ENCODE measurements around the gene MRPL9.

The MRPL9 gene

GRCh38 chr1:151762941-151763921 lies at the start of gene MRPL9:
Gene MRPL9, minus strand, starts transcription at chr1:151763496. Its CDS starts 17 bp downstream, at chr1:151763479.
- H3K4me3 ChIP-seq, result peak within 1 kb of the TSS; percentile 93
- in situ Hi-C loops (cut with MboI; ENCODE audit: low sequenced_read_pairs), result no loop called here
- peak; percentile 76 to 90 for DNase-seq (ENCODE audit: low spot score in 2 of 2)
- H3K4me1 ChIP-seq, result peaks cover 8% of the 10 kb centered on the region
- H3K9me3 ChIP-seq, result no peaks in the 10 kb centered on the region
- H3K27me3 ChIP-seq (ENCODE audit: low read depth), result no peaks in the 10 kb centered on the region
- peaks cover 27% of the 10 kb centered on the region for H3K36me3 ChIP-seq (replicated peaks)

- no peak for DNase-seq (ENCODE audit: low spot score in 2 of 2)
These were observed 47.9 kb upstream of the MRPL9 start for GRCh38 chr1:151811181-151811580.

GRCh38 chr1:151809985-151810556 lies 46.8 kb upstream of the MRPL9 start:
- Histone ChIP-seq H3K4me1 (peaks cover 20% of the 10 kb centered on the region), H3K9me3 (no peaks in the 10 kb centered on the region), H3K36me3 (replicated peaks) (no peaks in the 10 kb centered on the region), H3K4me3 (no peak overlapping the region), H3K27me3 (ENCODE audit: low read depth) (peaks cover under 1% of the 10 kb centered on the region; the same call in 1 of the 2 replicates)
- in situ Hi-C loops (cut with MboI; ENCODE audit: low sequenced_read_pairs), result loop anchor here (10.0 kb wide), 1 partner anchor 55 kb away; no protein-coding TSS in a partner anchor
- peak; percentile 83 to 84 for DNase-seq (ENCODE audit: low spot score in 2 of 2)

More at GRCh38 chr1:151811181-151811580, 47.9 kb upstream of the MRPL9 start:
- Histone ChIP-seq H3K27me3 (ENCODE audit: low read depth) (no peaks in the 10 kb centered on the region), H3K4me1 (peaks cover 20% of the 10 kb centered on the region), H3K9me3 (no peaks in the 10 kb centered on the region), H3K36me3 (replicated peaks) (no peaks in the 10 kb centered on the region), H3K4me3 (no peak overlapping the region)
- in situ Hi-C loops (cut with MboI; ENCODE audit: low sequenced_read_pairs), result no loop called here

GRCh38 chr1:151809290-151809984 lies 46.1 kb upstream of the MRPL9 start:
- Histone ChIP-seq H3K9me3 (no peaks in the 10 kb centered on the region), H3K4me1 (peaks cover 20% of the 10 kb centered on the region), H3K4me3 (no peak overlapping the region), H3K36me3 (replicated peaks) (no peaks in the 10 kb centered on the region), H3K27me3 (ENCODE audit: low read depth) (peaks cover 7% of the 10 kb centered on the region; the same call in 1 of the 2 replicates)
- in situ Hi-C loops (cut with MboI; ENCODE audit: low sequenced_read_pairs), result loop anchor here (10.0 kb wide), 1 partner anchor 55 kb away; no protein-coding TSS in a partner anchor
- peak; percentile 22 to 25 for DNase-seq (ENCODE audit: low spot score in 2 of 2)

GRCh38 chr1:151807766-151808165 lies 44.5 kb upstream of the MRPL9 start:
- H3K9me3 ChIP-seq, result no peaks in the 10 kb centered on the region
- DNase-seq (ENCODE audit: low spot score in 2 of 2), result no peak
- in situ Hi-C loops (cut with MboI; ENCODE audit: low sequenced_read_pairs), result loop anchor here (10.0 kb wide), 1 partner anchor 57 kb away; no protein-coding TSS in a partner anchor
- H3K4me1 ChIP-seq, result peaks cover 20% of the 10 kb centered on the region
- peaks cover 10% of the 10 kb centered on the region; the same call in 1 of the 2 replicates for H3K27me3 ChIP-seq (ENCODE audit: low read depth)
- no peak overlapping the region for H3K4me3 ChIP-seq
- no peaks in the 10 kb centered on the region for H3K36me3 ChIP-seq (replicated peaks)

GRCh38 chr1:151807131-151807530 lies 43.8 kb upstream of the MRPL9 start:
- peaks cover 10% of the 10 kb centered on the region; the same call in 1 of the 2 replicates for H3K27me3 ChIP-seq (ENCODE audit: low read depth)
- in situ Hi-C loops (cut with MboI; ENCODE audit: low sequenced_read_pairs), result loop anchor here (10.0 kb wide), 1 partner anchor 58 kb away; no protein-coding TSS in a partner anchor

GRCh38 chr1:151806170-151806569 lies 42.9 kb upstream of the MRPL9 start:
- Histone ChIP-seq H3K9me3 (no peaks in the 10 kb centered on the region), H3K4me3 (no peak overlapping the region), H3K4me1 (peaks cover 20% of the 10 kb centered on the region), H3K27me3 (ENCODE audit: low read depth) (peaks cover 10% of the 10 kb centered on the region; the same call in 1 of the 2 replicates), H3K36me3 (replicated peaks) (no peaks in the 10 kb centered on the region)
- DNase-seq (ENCODE audit: low spot score in 2 of 2), result no peak
- in situ Hi-C loops (cut with MboI; ENCODE audit: low sequenced_read_pairs), result loop anchor here (10.0 kb wide), 1 partner anchor 59 kb away; no protein-coding TSS in a partner anchor

More at GRCh38 chr1:151807131-151807530, 43.8 kb upstream of the MRPL9 start:
- Histone ChIP-seq H3K4me3 (no peak overlapping the region), H3K36me3 (replicated peaks) (no peaks in the 10 kb centered on the region), H3K4me1 (peaks cover 20% of the 10 kb centered on the region), H3K9me3 (no peaks in the 10 kb centered on the region)
- no peak for DNase-seq (ENCODE audit: low spot score in 2 of 2)

GRCh38 chr1:151805066-151805820 lies 41.9 kb upstream of the MRPL9 start, which contains the start of gene LINGO4:
Gene LINGO4, minus strand, starts transcription at chr1:151805419. Its CDS starts 2,715 bp downstream, at chr1:151802704.
- no peak within 1 kb of the TSS for H3K4me3 ChIP-seq
- peaks cover 14% of the 10 kb centered on the region; the same call in 1 of the 2 replicates for H3K27me3 ChIP-seq (ENCODE audit: low read depth)
- no peak for DNase-seq (ENCODE audit: low spot score in 2 of 2)
- H3K9me3 ChIP-seq, result no peaks in the 10 kb centered on the region
- in situ Hi-C loops (cut with MboI; ENCODE audit: low sequenced_read_pairs), result loop anchor here (10.0 kb wide), 1 partner anchor 60 kb away; no protein-coding TSS in a partner anchor
- H3K36me3 ChIP-seq (replicated peaks), result no peaks in the 10 kb centered on the region
- H3K4me1 ChIP-seq, result peaks cover 13% of the 10 kb centered on the region

- peaks cover 20% of the 10 kb centered on the region; the same call in 1 of the 2 replicates for H3K27me3 ChIP-seq (ENCODE audit: low read depth)
- DNase-seq (ENCODE audit: low spot score in 2 of 2), result no peak
- H3K4me3 ChIP-seq, result no peak overlapping the region
- H3K36me3 ChIP-seq (replicated peaks), result no peaks in the 10 kb centered on the region
- in situ Hi-C loops (cut with MboI; ENCODE audit: low sequenced_read_pairs), result loop anchor here (10.0 kb wide), 1 partner anchor 61 kb away; no protein-coding TSS in a partner anchor
- peaks cover 1% of the 10 kb centered on the region for H3K4me1 ChIP-seq
- H3K9me3 ChIP-seq, result no peaks in the 10 kb centered on the region
These were observed 40.6 kb upstream of the MRPL9 start for GRCh38 chr1:151803915-151804314.

GRCh38 chr1:151803164-151803563 lies 39.9 kb upstream of the MRPL9 start:
- Histone ChIP-seq H3K9me3 (no peaks in the 10 kb centered on the region), H3K27me3 (ENCODE audit: low read depth) (peaks cover 23% of the 10 kb centered on the region; the same call in 1 of the 2 replicates), H3K4me1 (no peaks in the 10 kb centered on the region), H3K36me3 (replicated peaks) (no peaks in the 10 kb centered on the region), H3K4me3 (no peak overlapping the region)
- no peak for DNase-seq (ENCODE audit: low spot score in 2 of 2)
- in situ Hi-C loops (cut with MboI; ENCODE audit: low sequenced_read_pairs), result loop anchor here (10.0 kb wide), 1 partner anchor 62 kb away; no protein-coding TSS in a partner anchor

- peaks cover 23% of the 10 kb centered on the region; the same call in 1 of the 2 replicates for H3K27me3 ChIP-seq (ENCODE audit: low read depth)
- in situ Hi-C loops (cut with MboI; ENCODE audit: low sequenced_read_pairs), result loop anchor here (10.0 kb wide), 1 partner anchor 62 kb away; no protein-coding TSS in a partner anchor
- H3K4me1 ChIP-seq, result no peaks in the 10 kb centered on the region
These were observed 39.1 kb upstream of the MRPL9 start for GRCh38 chr1:151802372-151802771.

GRCh38 chr1:151801846-151802245 lies 38.5 kb upstream of the MRPL9 start:
- Histone ChIP-seq H3K36me3 (replicated peaks) (no peaks in the 10 kb centered on the region), H3K9me3 (no peaks in the 10 kb centered on the region), H3K4me1 (no peaks in the 10 kb centered on the region), H3K27me3 (ENCODE audit: low read depth) (peaks cover 23% of the 10 kb centered on the region; the same call in 1 of the 2 replicates), H3K4me3 (no peak overlapping the region)
- DNase-seq (ENCODE audit: low spot score in 2 of 2), result no peak
- in situ Hi-C loops (cut with MboI; ENCODE audit: low sequenced_read_pairs), result loop anchor here (10.0 kb wide), 1 partner anchor 63 kb away; no protein-coding TSS in a partner anchor

More at GRCh38 chr1:151802372-151802771, 39.1 kb upstream of the MRPL9 start:
- no peak for DNase-seq (ENCODE audit: low spot score in 2 of 2)
- H3K9me3 ChIP-seq, result no peaks in the 10 kb centered on the region
- no peaks in the 10 kb centered on the region for H3K36me3 ChIP-seq (replicated peaks)
- H3K4me3 ChIP-seq, result no peak overlapping the region

Data from HAP-1 (cell line).